Activated CD4-positive, alpha-beta T cell treated with anti-CD3 and anti-CD28 coated beads, Interleukin-2, amount 50 U/mL, for 48 hours (primary cell): ENCODE results near the gene KCNQ5.
"Not testable (repeated sequence)": the region's sequence is repeated elsewhere in the genome, so short reads cannot be mapped to it uniquely, and the experiment has no call there.

ENCODE experiments used
- DNase-seq, 2 experiments: peaks; one replicate each; pipeline ENCODE4 v3.0.0-alpha.2; 2020

Gene KCNQ5

DNA sequence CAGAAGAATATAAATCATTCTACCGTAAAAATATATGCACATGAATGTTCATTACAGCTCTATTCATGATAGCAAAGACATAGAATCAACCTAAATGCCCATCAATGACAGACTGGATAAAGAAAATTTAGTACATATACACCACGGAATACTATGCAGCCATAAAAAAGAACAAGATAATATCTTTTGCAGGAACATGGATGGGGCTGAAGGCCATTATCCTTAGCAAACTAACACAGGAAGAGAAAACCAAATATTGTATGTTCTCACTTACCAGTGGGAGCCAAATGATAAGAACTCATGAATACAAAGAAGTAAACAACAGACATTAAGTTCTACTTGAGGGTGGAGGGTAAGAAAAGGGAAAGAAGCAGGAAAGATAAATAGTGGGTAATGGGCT lies 595.0 kb downstream of the KCNQ5 start:
- no peak for DNase-seq

DNA sequence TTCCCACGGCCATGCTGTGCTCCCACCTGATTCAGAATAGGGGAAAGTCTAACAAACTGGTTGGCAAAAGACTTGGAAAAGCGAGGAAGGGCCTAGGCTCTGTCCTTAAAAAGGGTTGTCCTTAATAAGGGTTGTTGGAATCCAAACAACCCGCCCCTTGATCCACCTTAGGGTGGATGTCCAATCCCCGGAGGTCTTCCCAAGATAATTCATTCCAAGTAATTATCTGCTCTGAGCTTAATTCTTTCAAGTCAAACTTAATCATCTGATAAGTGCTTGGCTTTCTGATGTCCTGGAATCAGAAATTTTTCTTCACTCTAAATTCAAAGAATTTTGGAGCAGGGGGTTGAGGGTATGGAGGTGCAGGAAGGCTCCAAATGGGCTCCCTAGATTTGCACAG lies 603.5 kb downstream of the KCNQ5 start, which contains the start of gene KHDC1L:
KHDC1L (minus strand) TSS at position 101 of the 400 bp plus-strand sequence; CDS start at position 13, 88 bp downstream.
- no peak for DNase-seq

DNA sequence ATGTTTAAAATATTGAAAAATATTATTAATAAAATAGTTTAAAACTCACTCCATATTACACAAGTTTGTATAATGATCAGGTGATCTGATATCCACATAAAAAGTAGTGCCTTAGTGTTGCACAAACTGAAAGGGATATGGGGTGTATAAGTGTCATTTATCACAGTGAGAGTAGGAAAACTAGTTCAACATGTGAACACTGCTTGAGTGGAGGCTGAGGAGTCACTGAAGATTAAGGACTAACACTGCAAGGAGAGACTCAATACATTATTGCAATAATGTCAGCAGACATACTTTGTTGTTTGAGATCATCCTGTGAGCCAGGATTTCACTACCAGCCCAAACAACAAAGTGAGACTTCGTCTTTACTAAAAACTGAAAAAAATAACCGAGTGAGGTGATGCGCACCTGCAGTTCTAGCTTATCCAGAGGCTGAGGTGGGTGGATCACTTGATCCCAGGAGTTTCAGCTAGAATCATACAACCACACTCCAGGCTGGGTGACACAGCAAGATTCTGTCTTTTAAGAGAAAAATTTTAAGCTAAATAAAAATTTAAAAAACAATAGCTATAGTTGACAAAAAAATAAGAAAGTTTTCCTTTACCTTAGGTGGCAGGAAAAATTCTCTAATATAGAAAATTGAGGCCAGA lies 605.9 kb downstream of the KCNQ5 start:
- no peak for DNase-seq

DNA sequence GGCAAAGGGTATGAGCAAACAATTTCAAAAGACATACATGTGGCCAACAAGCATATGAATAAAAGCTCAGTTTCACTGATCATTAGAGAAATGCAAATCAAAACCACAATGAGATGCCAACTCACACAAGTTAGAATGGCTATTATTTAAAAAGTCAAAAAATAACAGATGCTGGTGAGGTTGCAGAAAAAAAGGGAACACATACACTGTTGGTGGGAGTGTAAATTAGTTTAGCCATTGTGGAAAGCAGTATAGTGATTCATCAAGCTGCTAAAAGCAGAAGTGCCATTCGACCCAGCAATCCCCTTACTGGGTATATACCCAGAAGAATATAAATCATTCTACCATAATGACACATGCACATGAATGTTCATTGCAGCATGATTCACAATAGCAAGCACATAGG lies 610.1 kb downstream of the KCNQ5 start:
- no peak for DNase-seq

DNA sequence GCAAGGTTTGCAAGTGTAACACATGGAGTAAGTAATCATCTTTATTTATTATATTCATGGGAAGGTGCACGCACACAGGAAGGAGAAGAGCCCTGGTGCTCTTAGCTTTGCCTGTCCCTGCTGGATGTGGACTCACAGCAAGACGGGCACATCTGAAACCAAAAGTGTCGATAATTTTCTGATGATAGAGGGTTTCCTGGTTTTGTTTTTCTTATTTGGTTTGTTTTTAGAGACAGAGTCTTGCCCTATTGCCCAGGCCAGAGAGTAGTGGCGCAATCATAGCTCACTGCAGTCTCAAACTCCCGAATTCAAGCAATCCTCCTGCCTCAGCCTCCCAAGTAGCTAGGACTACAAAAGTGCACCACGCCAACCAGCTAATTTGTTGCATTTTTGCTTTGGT lies 611.2 kb downstream of the KCNQ5 start:
- DNase-seq = no peak

DNA sequence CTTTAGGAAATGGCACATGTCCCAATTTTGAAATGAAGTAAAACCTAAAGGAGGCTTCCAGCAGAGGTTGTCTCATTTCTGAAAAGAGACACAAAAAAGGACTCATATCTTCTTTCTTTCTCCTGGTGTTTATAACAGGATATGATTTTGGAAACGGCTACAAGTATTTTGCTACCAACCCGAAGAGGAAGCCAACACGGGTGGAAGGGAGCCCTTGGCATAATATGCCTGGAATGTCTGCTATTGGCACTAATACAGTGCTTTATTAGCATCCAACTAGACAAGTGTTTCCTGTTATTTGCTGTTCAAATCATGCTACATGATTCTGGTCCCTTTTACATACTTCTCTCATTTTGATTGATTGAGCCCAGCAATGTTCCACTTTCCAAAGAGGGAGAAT lies 612.1 kb downstream of the KCNQ5 start:
- DNase-seq = not testable (repeated sequence)

DNA sequence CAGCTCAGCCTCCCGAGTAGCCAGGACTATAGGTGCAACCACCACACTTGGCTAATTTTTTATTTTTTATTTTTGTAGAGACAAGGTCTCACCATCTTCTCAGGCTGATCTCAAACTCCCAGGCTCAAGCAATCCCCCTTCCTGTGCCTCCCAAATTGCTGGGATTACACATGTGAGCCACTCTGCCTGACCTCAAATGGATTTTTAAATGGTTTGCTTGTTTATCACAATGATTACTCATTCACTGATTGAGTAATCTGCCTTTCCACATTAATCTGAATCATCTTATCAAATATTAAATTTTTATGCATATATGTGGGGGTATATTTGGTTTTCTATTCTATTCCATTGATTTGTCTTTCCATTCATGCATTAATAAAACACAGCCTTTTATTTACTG lies 612.9 kb downstream of the KCNQ5 start:
- DNase-seq = no peak

DNA sequence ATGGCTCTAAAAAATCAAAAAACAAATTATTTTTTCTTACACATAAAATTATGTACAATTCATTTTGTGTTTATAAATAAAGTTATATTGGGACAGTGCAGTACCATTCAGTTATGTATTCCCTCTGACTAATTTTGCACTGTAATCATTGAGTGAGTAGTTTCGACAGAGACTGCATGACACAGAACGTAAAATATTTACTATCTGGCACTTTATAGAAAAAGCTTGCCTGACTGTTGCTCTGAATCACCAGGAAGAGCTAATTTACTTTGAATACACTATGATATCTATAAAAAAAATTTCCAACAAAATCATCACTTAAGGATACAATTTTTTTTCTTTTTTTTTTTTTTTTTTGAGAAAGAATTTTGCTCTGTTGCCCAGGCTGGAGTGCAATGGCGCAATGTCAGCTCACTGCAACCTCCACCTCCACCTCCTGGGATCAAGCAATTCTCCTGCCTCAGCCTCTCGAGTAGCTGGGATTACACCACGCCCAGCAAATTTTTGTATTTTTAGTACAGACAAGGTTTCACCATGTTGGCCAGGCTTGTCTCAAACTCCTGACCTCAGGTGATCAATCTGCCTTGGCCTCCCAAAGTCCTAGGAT lies 614.4 kb downstream of the KCNQ5 start:
- no peak for DNase-seq

DNA sequence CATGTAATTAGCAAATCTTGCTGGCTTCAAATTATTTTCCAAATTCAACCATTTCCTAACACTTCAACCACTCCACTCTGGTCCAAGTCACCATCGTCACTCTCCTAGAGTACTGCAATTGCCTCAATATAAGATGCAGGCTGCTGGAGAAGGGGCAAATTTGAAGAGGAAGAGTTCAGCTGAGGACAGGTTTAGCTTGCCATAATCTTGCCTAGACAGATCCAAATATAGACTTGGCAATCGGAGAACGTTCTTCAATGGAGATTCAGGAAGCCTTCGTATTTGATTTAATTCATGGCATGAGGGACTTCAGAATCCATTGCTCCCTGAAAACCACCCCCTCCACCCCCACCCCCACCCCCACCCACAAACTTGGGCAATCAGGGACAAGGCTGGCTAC lies 618.9 kb downstream of the KCNQ5 start:
- DNase-seq = no peak

DNA sequence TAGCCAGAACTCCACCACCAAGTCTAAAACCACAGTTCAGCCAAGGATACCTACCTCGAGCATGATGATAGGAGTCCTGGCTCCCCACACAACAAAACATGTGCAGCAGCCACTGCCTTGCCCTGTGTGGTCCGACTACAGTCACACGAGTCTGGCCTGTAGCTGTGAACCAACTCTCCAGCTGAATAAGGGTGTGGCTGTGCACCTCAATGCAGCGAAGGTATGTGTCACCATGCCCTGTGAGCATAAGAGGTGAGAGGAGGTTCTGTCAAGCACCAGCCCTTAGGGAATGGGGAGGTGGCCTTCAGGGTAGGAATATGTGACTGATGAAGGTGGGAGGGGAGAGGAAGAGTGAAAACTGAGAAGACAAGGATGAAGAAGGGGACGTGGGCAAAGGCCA lies 620.1 kb downstream of the KCNQ5 start:
- no peak for DNase-seq
